ENCODE results near the gene TMEM117.
"Not testable (repeated sequence)": the region's sequence is repeated elsewhere in the genome, so short reads cannot be mapped to it uniquely, and the experiment has no call there.

TMEM117 gene

DNA sequence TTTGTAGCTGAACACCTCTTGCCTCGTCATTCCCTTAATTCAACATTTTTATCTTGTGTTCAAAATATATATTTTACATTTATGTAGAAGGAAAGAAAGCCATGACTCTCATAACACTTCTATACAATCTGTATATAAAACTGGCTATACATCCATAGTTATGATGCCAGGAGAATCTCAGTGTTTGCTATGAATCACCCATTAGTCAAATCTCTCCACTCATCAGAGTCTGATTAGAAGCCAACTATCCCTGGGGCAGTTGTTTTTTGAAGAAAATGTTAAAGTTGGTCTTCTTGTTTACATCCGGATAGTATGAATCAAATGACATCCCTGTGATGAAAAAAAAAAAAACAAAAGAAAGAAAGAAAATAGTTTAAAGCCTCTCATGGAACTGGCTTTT is 536.4 kb downstream of the TMEM117 start (continued):
- no peak for TF ChIP-seq CSRNP3 (CRISPR knock-in tag; IDR thresholded peaks at IDR 0.05)
- no peak for TF ChIP-seq CSDC2 (CRISPR knock-in tag; IDR thresholded peaks at IDR 0.05)

DNA sequence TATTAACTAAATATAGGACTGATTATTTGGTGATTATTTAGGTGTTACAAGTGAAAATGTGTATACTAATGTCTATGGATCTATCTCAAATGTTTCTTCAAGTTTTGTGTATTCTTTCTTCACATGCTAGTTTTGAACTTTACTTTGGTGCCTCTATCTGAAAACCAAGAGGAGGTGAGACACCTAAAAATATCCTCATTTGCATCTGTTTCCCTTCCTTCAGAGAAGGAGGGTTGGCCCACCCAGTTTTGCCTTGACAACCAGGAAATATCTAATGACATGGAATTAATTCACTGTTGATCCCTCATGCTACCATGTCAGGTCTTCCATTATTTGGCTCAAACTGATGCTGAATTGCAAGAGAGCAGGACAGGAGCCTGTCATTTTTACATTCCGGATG is 539.8 kb downstream of the TMEM117 start:
- TF ChIP-seq CSDC2 (CRISPR knock-in tag; IDR thresholded peaks at IDR 0.05) (no peak), TCF4 (CRISPR knock-in tag; IDR thresholded peaks at IDR 0.05; ENCODE audit: borderline replicate concordance) (no peak), ISL1 (CRISPR knock-in tag; IDR thresholded peaks at IDR 0.05) (no peak), TSHZ2 (CRISPR knock-in tag; IDR thresholded peaks at IDR 0.05) (no peak), ZNF8 (CRISPR knock-in tag; IDR thresholded peaks at IDR 0.05) (no peak), ZFP30 (CRISPR knock-in tag; IDR thresholded peaks at IDR 0.05) (no peak), POU6F1 (CRISPR knock-in tag; IDR thresholded peaks at IDR 0.05; ENCODE audit: borderline replicate concordance, low read depth) (no peak), OSR1 (CRISPR knock-in tag; IDR thresholded peaks at IDR 0.05) (no peak), ZFP3 (CRISPR knock-in tag; IDR thresholded peaks at IDR 0.05) (no peak), PPARA (CRISPR knock-in tag; IDR thresholded peaks at IDR 0.05; ENCODE audit: borderline replicate concordance) (no peak)
- TF ChIP-seq, protein P1, sequence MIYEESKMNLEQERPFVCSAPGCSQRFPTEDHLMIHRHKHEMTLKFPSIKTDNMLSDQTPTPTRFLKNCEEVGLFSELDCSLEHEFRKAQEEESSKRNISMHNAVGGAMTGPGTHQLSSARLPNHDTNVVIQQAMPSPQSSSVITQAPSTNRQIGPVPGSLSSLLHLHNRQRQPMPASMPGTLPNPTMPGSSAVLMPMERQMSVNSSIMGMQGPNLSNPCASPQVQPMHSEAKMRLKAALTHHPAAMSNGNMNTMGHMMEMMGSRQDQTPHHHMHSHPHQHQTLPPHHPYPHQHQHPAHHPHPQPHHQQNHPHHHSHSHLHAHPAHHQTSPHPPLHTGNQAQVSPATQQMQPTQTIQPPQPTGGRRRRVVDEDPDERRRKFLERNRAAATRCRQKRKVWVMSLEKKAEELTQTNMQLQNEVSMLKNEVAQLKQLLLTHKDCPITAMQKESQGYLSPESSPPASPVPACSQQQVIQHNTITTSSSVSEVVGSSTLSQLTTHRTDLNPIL (CRISPR knock-in tag; IDR thresholded peaks at IDR 0.05; ENCODE audit: low read depth) = no peak
- ATAC-seq = no peak

- TF ChIP-seq ESRRG (CRISPR knock-in tag; IDR thresholded peaks at IDR 0.05) = no peak
- TF ChIP-seq TSHZ2 (CRISPR knock-in tag; IDR thresholded peaks at IDR 0.05) = peak; percentile 53; the same call in 1 of the 2 replicates
- TF ChIP-seq ISL1 (CRISPR knock-in tag; IDR thresholded peaks at IDR 0.05) = peak; percentile 86
- ATAC-seq = no peak
These were observed 541.7 kb downstream of the TMEM117 start for GRCh38 chr12:44377443-44378187.

DNA sequence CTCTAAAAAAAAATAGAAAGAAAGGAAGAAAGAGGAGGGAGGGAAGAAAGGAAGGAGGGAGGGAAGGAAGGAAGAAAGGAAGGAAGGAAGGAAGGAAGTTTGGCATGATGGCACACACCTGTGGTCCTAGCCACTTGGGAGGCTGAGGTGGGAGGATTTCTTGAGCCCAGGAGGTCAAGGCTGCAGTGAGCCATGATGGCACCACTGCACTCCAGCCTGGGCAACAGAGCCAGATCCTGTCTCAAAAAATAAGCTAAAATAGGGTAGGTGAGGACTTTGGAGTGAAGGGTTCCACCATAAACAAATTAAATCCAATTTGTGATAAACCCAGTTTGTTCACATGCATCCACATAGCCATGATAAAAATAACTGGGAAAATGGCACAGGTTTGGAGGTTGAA is 543.2 kb downstream of the TMEM117 start:
- not testable (repeated sequence) for ATAC-seq

GRCh38 chr12:44379831-44380230 is 544.0 kb downstream of the TMEM117 start:
- ATAC-seq = no peak
- TF ChIP-seq ZNF565 (CRISPR knock-in tag; conservative IDR thresholded peaks at IDR 0.05; ENCODE audit: low read depth) (no peak), ISL1 (CRISPR knock-in tag; IDR thresholded peaks at IDR 0.05) (no peak), TOX (CRISPR knock-in tag; IDR thresholded peaks at IDR 0.05; ENCODE audit: borderline replicate concordance) (no peak), BACH2 (CRISPR knock-in tag; IDR thresholded peaks at IDR 0.05; ENCODE audit: borderline replicate concordance) (no peak), CSRNP3 (CRISPR knock-in tag; IDR thresholded peaks at IDR 0.05) (no peak), ZFP3 (CRISPR knock-in tag; IDR thresholded peaks at IDR 0.05) (no peak), ARNTL (CRISPR knock-in tag; IDR thresholded peaks at IDR 0.05; ENCODE audit: borderline replicate concordance, low read depth) (no peak), ZNF8 (CRISPR knock-in tag; IDR thresholded peaks at IDR 0.05) (no peak), ZFP30 (CRISPR knock-in tag; IDR thresholded peaks at IDR 0.05) (no peak)
- TF ChIP-seq, protein P1 (CRISPR knock-in tag; IDR thresholded peaks at IDR 0.05; ENCODE audit: low read depth) = no peak

Measured in SK-N-SH treated with all-trans-retinoic acid at 6 μM for 48 hours (cell line).